Stimulated activated naive B cell treated with anti-CD40 and anti-IgM and Interleukin-4, amounts not matched to agents 10 μg/mL and 1 μg/mL and 100 μg/mL, for 72 hours (primary cell): Measurements from ENCODE around the gene TMEM181.

Experiments used
- ATAC-seq, 2 donors: fragments of 150-1000 bp; cut with Tn5 transposase; replicated peaks; 2 replicates each; pipeline ENCODE4 v1.10.0; 2021; ENCODE audit warnings: moderate library complexity in 1 of 2
- DNase-seq: peaks from one replicate; pipeline ENCODE4 v3.0.0; 2021
- H3K27ac Mint-ChIP-seq: one replicate; pipeline ENCODE4 v1.8.0; 2022; ENCODE audit warnings: mild to moderate bottlenecking, mixed read lengths
- H3K27me3 Mint-ChIP-seq, 2 donors: one replicate each; pipeline ENCODE4 v1.8.0; 2022; ENCODE audit warnings: mixed read lengths in 2 of 2
- H3K36me3 Mint-ChIP-seq, 2 donors: one replicate each; pipeline ENCODE4 v1.8.0; 2022; ENCODE audit warnings: mixed read lengths in 2 of 2, mild to moderate bottlenecking in 1 of 2
- H3K4me1 Mint-ChIP-seq, 2 donors: one replicate each; pipeline ENCODE4 v1.8.0; 2022; ENCODE audit warnings: mixed read lengths in 2 of 2, mild to moderate bottlenecking in 1 of 2
- H3K4me3 Mint-ChIP-seq, 2 donors: one replicate each; pipeline ENCODE4 v1.8.0; 2022; ENCODE audit warnings: mild to moderate bottlenecking in 2 of 2, mixed read lengths in 2 of 2, moderate library complexity in 1 of 2
- H3K9me3 Mint-ChIP-seq, 2 donors: one replicate each; pipeline ENCODE4 v1.8.0; 2022; ENCODE audit warnings: mixed read lengths in 2 of 2, mild to moderate bottlenecking in 1 of 2

Gene TMEM181

DNA sequence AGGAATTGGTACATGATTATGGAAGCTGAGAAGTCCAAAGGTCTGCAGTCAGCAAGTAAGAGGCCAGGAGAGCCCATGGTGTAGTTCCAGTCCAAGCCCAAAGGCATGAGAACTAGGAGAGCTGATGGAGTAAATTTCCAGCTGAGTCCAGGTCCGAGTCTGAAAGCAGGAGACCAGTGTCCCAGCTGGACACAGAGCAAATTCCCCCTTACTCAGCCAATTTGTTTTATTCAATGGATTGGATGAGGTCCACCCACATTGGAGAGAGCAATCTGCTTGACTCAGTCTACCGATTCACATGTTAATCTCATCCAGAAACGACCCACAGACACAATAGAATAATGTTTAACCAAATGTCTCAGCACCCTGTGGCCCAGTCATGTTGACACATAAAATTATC, 14.9 kb downstream of the TMEM181 start:
- no peak overlapping the region for H3K27ac Mint-ChIP-seq

DNA sequence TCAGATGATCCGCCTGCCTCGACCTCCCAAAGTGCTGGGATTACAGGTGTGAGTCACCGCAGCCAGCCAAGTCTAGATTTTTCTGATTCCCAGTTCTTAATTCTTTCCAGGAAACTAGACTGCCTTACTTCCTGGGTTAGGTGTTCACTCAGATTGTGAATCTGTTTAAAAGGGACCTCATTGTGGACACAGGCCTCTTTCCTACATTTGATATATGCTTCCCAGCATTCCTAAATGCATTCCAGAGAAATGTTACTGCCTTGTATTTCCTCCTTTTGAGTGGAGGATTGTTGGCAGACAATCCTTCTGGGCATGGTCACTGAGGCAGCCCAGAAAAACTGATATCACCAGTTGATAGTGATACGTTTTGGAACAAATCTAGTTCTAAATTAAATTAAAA, 15.7 kb downstream of the TMEM181 start:
- no peak overlapping the region for H3K4me3 Mint-ChIP-seq
- H3K27me3 Mint-ChIP-seq: no peaks in the 10 kb centered on the region
- no peak for DNase-seq
- H3K4me1 Mint-ChIP-seq: peaks cover 17 to 23% of the 10 kb centered on the region in 2 donors
- peaks cover 44 to 45% of the 10 kb centered on the region in 2 donors for H3K36me3 Mint-ChIP-seq
- peaks cover 4 to 5% of the 10 kb centered on the region in 2 donors for H3K9me3 Mint-ChIP-seq
- H3K27ac Mint-ChIP-seq: no peak overlapping the region
- no peak for ATAC-seq

More for the DNA sequence above, 14.9 kb downstream of the TMEM181 start:
- DNase-seq (no peak), ATAC-seq (no peak)
- Mint-ChIP-seq H3K9me3 (peaks cover 4 to 5% of the 10 kb centered on the region in 2 donors), H3K36me3 (peaks cover 48 to 50% of the 10 kb centered on the region in 2 donors), H3K27me3 (no peaks in the 10 kb centered on the region), H3K4me1 (peaks cover 21 to 30% of the 10 kb centered on the region in 2 donors), H3K4me3 (no peak overlapping the region)

DNA sequence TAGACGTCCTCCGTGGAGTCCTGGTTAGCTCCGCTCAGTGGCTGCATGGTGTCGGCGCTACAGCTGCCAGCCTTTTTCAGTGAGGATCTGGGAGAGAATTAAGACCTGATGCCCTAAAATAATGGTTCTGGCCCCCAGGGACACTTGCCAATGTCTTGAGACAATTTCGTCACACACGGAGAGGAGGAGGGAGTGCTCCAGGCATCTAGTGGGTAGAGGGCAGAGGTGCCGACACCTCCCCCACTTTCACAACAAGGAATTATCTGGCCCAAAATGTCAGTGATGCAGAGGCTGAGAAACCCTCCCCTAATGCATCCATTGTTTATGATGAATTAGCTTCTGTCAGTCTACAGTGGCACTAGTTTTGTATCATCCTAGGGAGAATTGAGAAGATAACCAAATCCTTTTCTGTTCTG, 24.4 kb downstream of the TMEM181 start:
- DNase-seq (no peak), ATAC-seq (no peak)
- Mint-ChIP-seq H3K9me3 (no peaks in the 10 kb centered on the region), H3K4me1 (peaks cover 0 to 5% of the 10 kb centered on the region in 2 donors), H3K27ac (no peak overlapping the region), H3K27me3 (no peaks in the 10 kb centered on the region), H3K4me3 (no peak overlapping the region), H3K36me3 (peaks cover 46 to 57% of the 10 kb centered on the region in 2 donors)

DNA sequence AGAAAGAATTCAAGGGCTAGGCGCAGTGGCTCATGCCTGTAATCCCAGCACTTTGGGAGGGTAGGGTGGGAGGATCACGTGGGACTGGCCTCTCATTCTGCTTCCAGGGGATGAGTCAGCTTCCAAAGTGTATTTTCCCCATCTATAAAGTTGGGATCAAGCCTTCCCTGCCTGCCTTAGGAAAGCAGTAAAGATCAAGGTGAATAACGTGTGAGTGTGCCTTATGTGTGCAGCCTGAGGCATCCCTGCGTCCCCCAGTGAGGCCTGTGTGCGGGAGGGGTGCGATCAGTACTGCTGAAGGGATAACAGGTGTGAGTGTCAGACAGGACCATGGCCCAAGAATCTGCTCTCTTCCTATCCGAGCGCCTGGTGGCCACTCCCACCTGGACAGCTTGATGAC, 26.8 kb downstream of the TMEM181 start:
- H3K36me3 Mint-ChIP-seq: peaks cover 56 to 74% of the 10 kb centered on the region in 2 donors
- no peak for ATAC-seq
- H3K4me3 Mint-ChIP-seq: no peak overlapping the region
- DNase-seq: no peak
- peaks cover 0 to 5% of the 10 kb centered on the region in 2 donors for H3K4me1 Mint-ChIP-seq
- no peak overlapping the region for H3K27ac Mint-ChIP-seq
- no peaks in the 10 kb centered on the region for H3K27me3 Mint-ChIP-seq
- H3K9me3 Mint-ChIP-seq: no peaks in the 10 kb centered on the region

DNA sequence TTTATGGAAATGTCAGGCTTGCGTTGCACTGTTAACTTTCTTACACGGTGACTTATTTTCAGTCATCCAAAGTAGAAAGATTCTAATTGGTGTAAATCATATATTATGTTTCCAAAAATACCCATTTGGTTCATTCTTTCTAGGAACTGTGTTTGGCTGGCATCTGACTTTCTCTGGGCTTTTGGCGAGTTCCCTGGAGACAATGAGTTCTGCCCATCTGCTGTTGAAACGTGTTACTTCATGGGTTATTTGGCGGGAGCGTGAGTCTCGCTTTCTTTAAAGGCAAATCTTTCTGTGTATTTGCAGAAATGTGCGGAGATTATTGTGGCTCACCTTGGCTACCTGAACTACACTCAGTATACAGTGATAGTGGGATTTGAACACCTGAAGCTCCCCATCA, 29.5 kb downstream of the TMEM181 start:
- H3K27ac Mint-ChIP-seq: no peak overlapping the region
- peaks cover 0 to 4% of the 10 kb centered on the region in 2 donors for H3K4me1 Mint-ChIP-seq
- H3K27me3 Mint-ChIP-seq: no peaks in the 10 kb centered on the region
- no peak overlapping the region for H3K4me3 Mint-ChIP-seq
- DNase-seq (no peak), ATAC-seq (no peak)
- H3K36me3 Mint-ChIP-seq: peaks cover 51 to 66% of the 10 kb centered on the region in 2 donors
- H3K9me3 Mint-ChIP-seq: no peaks in the 10 kb centered on the region

DNA sequence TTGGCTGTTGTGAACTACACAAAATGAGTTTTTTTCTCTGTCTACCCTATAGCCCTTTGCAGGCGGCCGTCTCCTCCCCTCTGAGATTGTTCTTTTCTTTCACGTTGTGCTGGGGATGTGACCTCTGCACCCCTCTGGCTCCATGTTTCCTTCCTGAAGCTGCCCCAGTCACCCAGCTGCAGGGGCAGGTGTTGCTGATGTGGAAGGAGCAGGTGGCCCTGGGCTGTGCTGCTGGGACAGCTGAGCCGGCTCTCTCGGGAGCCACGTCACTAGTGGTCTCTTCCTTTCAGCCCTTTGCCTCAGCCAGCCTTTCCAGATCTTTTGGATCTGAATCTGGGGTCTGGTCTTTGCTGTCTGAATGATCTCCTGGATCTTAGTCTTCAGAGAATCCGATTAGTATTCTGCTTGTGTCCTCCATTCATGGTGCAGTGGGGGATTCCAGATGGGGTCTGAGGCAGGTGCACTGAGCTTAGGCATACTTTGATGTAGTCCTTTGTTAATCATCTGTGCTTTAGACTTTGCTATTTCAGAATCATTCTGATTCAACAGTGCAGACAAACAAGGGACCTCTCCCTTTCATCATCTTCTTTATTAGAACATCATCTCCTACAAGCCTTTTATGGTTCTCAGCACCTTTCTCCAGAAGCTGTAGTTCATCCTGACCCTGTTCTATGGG, 31.4 kb downstream of the TMEM181 start:
- H3K9me3 Mint-ChIP-seq: no peaks in the 10 kb centered on the region
- no peak for ATAC-seq
- no peak for DNase-seq
- H3K27ac Mint-ChIP-seq: no peak overlapping the region
- peaks cover 49 to 65% of the 10 kb centered on the region in 2 donors for H3K36me3 Mint-ChIP-seq
- no peaks in the 10 kb centered on the region for H3K27me3 Mint-ChIP-seq
- H3K4me1 Mint-ChIP-seq: peaks cover under 1 to 7% of the 10 kb centered on the region in 2 donors
- no peak overlapping the region for H3K4me3 Mint-ChIP-seq

DNA sequence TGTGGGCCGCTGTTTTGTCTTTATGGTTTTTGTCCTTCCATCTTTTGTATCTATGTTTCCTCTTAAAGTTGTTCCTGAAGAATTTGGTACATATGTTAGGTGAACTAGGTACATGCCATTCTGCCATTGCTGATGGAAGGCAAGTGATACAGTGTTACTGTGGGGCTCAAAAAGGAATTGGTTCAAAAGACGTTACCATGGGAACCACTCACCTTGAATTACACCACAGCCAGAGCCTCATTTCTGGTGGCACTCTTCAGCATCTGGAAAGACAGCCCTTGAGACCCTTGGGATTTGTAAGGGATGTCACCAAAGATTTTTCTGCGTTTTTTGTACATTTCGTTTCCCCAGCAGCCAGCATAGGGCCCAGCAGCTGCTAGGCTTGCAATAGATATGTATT, 31.9 kb downstream of the TMEM181 start:
- Mint-ChIP-seq H3K27me3 (no peaks in the 10 kb centered on the region), H3K27ac (no peak overlapping the region), H3K9me3 (no peaks in the 10 kb centered on the region), H3K36me3 (peaks cover 50 to 66% of the 10 kb centered on the region in 2 donors), H3K4me3 (no peak overlapping the region), H3K4me1 (peaks cover 6 to 12% of the 10 kb centered on the region in 2 donors)
- no peak for DNase-seq
- ATAC-seq: no peak

DNA sequence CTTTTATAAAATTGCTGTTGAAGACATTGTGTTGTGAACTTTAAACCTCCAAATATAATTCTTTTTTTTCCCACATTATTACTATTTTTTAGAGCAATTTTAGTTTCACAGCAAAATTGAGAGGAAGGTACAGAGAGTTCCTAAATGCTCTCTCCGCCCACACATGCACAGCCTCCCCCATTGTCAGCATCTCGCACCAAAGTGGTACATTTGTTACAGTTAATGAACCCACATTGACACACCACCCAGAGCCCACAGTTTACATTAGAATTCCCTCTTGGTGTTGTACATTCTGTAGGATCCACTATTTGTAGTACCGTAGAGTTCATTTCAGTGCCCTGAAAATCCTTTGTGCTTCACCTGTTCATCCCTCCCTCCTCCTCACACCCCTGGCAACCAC, 33.8 kb downstream of the TMEM181 start:
- Mint-ChIP-seq H3K36me3 (peaks cover 48 to 61% of the 10 kb centered on the region in 2 donors), H3K9me3 (no peaks in the 10 kb centered on the region), H3K27me3 (no peaks in the 10 kb centered on the region), H3K4me3 (no peak overlapping the region), H3K27ac (no peak overlapping the region), H3K4me1 (peaks cover 14 to 22% of the 10 kb centered on the region in 2 donors)
- DNase-seq (no peak), ATAC-seq (no peak)

DNA sequence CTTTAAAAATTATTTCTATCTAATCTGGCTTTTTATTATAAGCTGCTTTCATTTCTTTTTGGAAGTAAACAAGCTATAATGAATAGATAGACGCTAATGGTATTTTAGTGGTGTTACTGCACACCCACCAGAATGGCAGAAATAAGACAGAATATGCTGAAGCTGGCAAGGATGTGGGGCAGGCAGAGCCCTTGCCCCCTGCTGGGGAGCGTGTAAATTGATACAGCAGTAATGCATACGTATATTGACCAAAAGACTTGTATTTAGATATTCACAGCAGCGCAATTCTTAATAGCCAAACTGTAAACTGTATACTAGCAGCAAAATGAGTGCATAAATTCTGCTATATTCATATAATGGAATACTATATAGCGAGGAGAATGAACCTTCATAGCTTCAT, 35.3 kb downstream of the TMEM181 start:
- peaks cover 14 to 22% of the 10 kb centered on the region in 2 donors for H3K4me1 Mint-ChIP-seq
- H3K9me3 Mint-ChIP-seq: no peaks in the 10 kb centered on the region
- no peaks in the 10 kb centered on the region for H3K27me3 Mint-ChIP-seq
- H3K4me3 Mint-ChIP-seq: no peak overlapping the region
- DNase-seq (no peak), ATAC-seq (peak in 1 of 2 donors; percentile 41)
- peaks cover 48 to 64% of the 10 kb centered on the region in 2 donors for H3K36me3 Mint-ChIP-seq
- H3K27ac Mint-ChIP-seq: no peak overlapping the region

DNA sequence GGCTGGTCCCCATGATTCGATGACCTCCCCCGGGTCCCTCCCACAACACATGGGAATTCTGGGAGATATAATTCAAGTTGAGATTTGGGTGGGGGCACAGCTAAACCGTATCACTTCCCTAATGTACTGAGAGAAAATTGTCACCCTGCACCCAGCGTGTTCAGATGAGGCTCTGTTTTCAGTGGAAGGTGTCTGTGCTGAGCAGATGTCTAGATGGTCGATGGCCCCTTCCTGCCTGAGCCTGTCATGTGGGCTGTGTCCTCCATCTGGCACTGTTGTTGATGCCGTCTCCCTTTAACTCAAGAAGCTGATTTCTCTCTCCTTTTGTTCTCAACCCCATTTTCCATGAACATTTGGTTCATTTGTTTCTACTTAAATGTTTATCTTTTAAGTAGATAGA, 37.0 kb downstream of the TMEM181 start:
- Mint-ChIP-seq H3K36me3 (peaks cover 36 to 50% of the 10 kb centered on the region in 2 donors), H3K27ac (peak overlapping the region; percentile 26)

DNA sequence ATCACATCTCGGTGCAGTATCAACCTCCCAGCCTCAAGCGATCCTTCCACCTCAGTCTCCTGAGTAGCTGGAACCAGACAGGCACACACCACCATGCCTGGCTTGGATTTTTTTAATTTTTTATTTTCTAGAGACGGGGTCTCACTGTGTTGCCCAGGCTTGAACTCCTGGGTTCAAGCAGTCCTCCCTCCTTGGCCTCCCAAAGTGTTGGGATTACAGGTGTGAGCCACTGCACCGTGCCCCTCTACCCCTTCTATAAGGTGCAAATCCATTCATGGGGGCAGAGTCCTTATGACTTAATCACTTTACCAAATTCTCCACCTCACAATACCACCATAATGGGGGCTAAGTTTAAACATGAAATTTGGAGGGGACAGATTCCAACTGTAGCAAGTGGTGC, 37.7 kb downstream of the TMEM181 start:
- Mint-ChIP-seq H3K27ac (no peak overlapping the region), H3K4me3 (no peak overlapping the region), H3K27me3 (no peaks in the 10 kb centered on the region), H3K4me1 (peaks cover 14 to 22% of the 10 kb centered on the region in 2 donors), H3K9me3 (no peaks in the 10 kb centered on the region), H3K36me3 (peaks cover 43 to 53% of the 10 kb centered on the region in 2 donors)
- no peak for ATAC-seq
- DNase-seq: no peak

More for the DNA sequence above, 37.0 kb downstream of the TMEM181 start:
- DNase-seq (no peak), ATAC-seq (peak; percentile 61 to 63)
- Mint-ChIP-seq H3K9me3 (no peaks in the 10 kb centered on the region), H3K27me3 (no peaks in the 10 kb centered on the region), H3K4me3 (no peak overlapping the region), H3K4me1 (peaks cover 14 to 22% of the 10 kb centered on the region in 2 donors)

DNA sequence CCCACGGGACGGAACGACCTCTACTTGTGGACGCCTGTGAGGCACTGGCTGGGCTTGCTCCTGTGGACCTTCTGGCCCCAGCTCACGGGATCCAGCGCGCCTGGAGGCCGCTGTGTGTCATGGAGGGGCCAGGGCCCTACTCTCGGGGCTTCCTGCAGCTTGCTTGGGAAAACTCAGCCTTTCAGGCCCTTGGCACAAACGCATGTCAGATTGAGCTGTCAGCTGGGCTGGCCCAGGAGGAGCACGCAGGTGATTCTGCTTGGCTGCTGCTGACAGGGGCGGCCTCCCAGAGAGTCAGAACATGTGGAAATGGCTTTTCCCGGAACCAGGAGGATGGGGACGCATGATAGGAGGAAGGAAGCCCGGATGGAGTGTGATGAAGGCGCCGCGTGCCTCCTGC, 39.7 kb downstream of the TMEM181 start:
- Mint-ChIP-seq H3K27ac (no peak overlapping the region), H3K4me3 (no peak overlapping the region), H3K4me1 (peaks cover 14 to 18% of the 10 kb centered on the region in 2 donors), H3K36me3 (peaks cover 55 to 63% of the 10 kb centered on the region in 2 donors), H3K27me3 (no peaks in the 10 kb centered on the region), H3K9me3 (no peaks in the 10 kb centered on the region)
- ATAC-seq (no peak), DNase-seq (no peak)

DNA sequence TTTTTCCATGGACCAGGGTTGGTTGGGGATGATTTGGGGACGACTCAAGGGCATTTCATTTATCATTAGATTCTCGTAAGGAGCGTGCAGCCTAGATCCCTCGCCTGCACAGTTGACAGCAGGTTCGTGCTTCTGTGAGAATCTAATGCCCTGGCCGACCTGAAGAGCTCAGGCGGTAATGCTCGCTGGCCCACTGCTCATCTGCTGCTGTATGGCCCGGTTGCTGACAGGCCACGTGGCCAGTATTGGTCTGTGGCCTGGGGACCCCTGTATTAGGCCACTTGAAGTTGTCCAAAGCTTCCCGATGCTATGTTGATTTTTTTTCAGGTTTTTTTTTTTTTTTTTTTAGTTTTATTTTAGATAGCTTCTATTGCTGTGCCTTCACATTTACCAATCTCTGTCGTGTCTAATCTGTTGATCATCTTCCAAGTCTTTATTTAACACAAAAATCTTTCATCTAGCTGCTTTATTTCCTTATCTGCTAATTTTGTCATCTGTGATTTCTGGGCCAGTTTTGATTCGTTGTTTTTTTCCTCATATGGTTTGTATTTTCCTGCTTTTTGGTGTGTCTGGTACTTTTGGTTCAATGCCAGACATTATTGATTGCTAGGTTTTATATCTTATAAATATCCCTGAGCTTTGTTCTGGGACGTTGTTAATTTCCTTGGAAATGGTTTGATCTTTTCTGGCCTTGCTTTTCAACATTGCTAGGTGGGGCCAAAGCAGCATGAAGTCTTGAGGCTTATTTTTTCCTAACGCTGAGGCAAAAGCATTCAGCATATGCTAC, 43.6 kb downstream of the TMEM181 start:
- no peak for ATAC-seq
- no peak overlapping the region for H3K4me3 Mint-ChIP-seq
- no peak for DNase-seq
- peaks cover 51 to 54% of the 10 kb centered on the region in 2 donors for H3K36me3 Mint-ChIP-seq
- peaks cover 0 to 2% of the 10 kb centered on the region in 2 donors for H3K4me1 Mint-ChIP-seq
- H3K27ac Mint-ChIP-seq: no peak overlapping the region
- H3K9me3 Mint-ChIP-seq: no peaks in the 10 kb centered on the region
- H3K27me3 Mint-ChIP-seq: no peaks in the 10 kb centered on the region

DNA sequence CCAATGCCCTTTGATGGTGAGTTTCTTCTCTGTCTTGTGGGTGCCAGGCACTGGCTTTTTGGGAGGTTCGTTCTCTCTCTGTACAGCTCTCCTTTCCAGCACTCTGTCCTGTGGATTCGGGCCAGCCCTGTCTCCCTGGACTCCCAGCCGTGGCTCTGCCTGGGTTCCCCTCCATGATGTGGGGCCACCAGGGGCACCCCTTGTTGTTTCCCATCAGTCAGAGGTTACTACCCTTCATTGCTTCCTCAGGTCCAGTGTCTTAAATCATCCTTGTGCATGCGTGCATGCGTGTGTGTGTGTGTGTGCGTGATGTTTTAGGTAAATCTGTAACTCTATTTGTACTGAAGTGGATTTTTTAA, 44.1 kb downstream of the TMEM181 start:
- H3K36me3 Mint-ChIP-seq: peaks cover 54% of the 10 kb centered on the region in 2 donors
- no peaks in the 10 kb centered on the region for H3K9me3 Mint-ChIP-seq
- ATAC-seq (no peak), DNase-seq (no peak)
- peaks cover 0 to 2% of the 10 kb centered on the region in 2 donors for H3K4me1 Mint-ChIP-seq
- no peak overlapping the region for H3K27ac Mint-ChIP-seq
- H3K4me3 Mint-ChIP-seq: no peak overlapping the region
- no peaks in the 10 kb centered on the region for H3K27me3 Mint-ChIP-seq
